Right lobe of liver (tissue), 6 donors: Measurements from ENCODE around the gene GTSF1L. TPM values are rescaled to one million over a fixed set of nuclear protein-coding genes. Genes with fewer than 3 reads are reported as not detected.

Source experiments
- ATAC-seq, 4 donors: fragments of 200-7000 bp; cut with Tn5 transposase; one replicate each; pipeline ENCODE4 v1.9.1; 2020; ENCODE audit warnings: mild to moderate bottlenecking in 4 of 4, moderate library complexity in 4 of 4
- DNase-seq, 3 donors: peaks; one replicate each; pipeline ENCODE4 v3.0.0-alpha.2; 2020
- H3K27ac ChIP-seq, 3 donors: fragments of 200-600 bp; one replicate each; pipeline ENCODE4 v1.8.0; 2022
- H3K27me3 ChIP-seq, 2 donors: fragments of 200-600 bp; one replicate each; pipeline ENCODE4 v1.8.0; 2022
- H3K36me3 ChIP-seq, 4 donors: fragments of 200-600 bp; sonication (generic) in 1 of 4; one replicate each; pipeline versions ENCODE4 v1.5.1 to v1.8.0; 2017 to 2022; ENCODE audit warnings: control low read depth in 1 of 4
- H3K4me1 ChIP-seq, 4 donors: fragments of 200-600 bp; sonication (generic) in 1 of 4; one replicate each; pipeline versions ENCODE4 v1.5.1 to v1.8.0; 2017 to 2022; ENCODE audit warnings: control low read depth in 1 of 4
- H3K4me3 ChIP-seq, 3 donors: fragments of 200-600 bp; one replicate each; pipeline ENCODE4 v1.8.0; 2022
- H3K9me3 ChIP-seq, 4 donors: fragments of 200-600 bp; sonication (generic) in 1 of 4; one replicate each; pipeline versions ENCODE4 v1.5.1 to v1.8.0; 2017 to 2022; ENCODE audit warnings: control low read depth in 1 of 4
- POLR2A ChIP-seq: fragments of 450-650 bp; IDR thresholded peaks from one replicate; pipeline ENCODE4 v1.6.1; 2017; ENCODE audit warnings: antibody characterized with exemption, mild to moderate bottlenecking
- WGBS: methylation state at CpG from one replicate; pipeline ENCODE4 v1.1.6; 2018; ENCODE audit warnings: low coverage, low lambda C conversion rate; ENCODE audit not compliant: insufficient coverage; ENCODE audit errors: missing lambda C conversion rate; 5-methylcytosine and 5-hydroxymethylcytosine counted together
- intact Hi-C, 2 donors: fragments of 100-400 bp; cut with DNase I; formaldehyde crosslinking; loops; one replicate each; pipeline versions ENCODE4 v1.11.2 to v1.14.1; 2022
- total RNA-seq, 6 experiments: library from RNA; depleted of rRNA in 2 of 6; stranded (reverse); fragments of >200 nt in 2 of 6; fragmentation: NEBNext Ultra II Directional in 3 of 6; extraction: Animal tissue kit (Norgen Biotek cat#: 25700) in 3 of 6; gene quantifications; one replicate each; pipeline versions ENCODE4 v1.1.0 to v1.2.4, GENCODE V29; 2016 to 2023
- TF ChIP-seq, protein P1 (sequence below), 4 donors: fragments of 200-600 bp in 3 of 4; fragments of 450-650 bp in 1 of 4; IDR thresholded peaks; one replicate each; pipeline versions ENCODE4 v1.5.1 to v1.8.0; 2016 to 2022; ENCODE audit warnings: antibody characterized with exemption in 4 of 4, mild to moderate bottlenecking in 2 of 4
- donor health status: DM: no; HTN: yes; CAD: no.
- donor health status: DM: no; HTN: no; CAD: no.
- donor health status: DM: no; HTN: no; CAD: no.
- donor health status: DM: no; HTN: yes; CAD: no.
- donor health status: DM: no; HTN: yes; CAD: no.

Gene GTSF1L
- total RNA-seq, 6 experiments from 2014 or later, result not detected

DNA sequence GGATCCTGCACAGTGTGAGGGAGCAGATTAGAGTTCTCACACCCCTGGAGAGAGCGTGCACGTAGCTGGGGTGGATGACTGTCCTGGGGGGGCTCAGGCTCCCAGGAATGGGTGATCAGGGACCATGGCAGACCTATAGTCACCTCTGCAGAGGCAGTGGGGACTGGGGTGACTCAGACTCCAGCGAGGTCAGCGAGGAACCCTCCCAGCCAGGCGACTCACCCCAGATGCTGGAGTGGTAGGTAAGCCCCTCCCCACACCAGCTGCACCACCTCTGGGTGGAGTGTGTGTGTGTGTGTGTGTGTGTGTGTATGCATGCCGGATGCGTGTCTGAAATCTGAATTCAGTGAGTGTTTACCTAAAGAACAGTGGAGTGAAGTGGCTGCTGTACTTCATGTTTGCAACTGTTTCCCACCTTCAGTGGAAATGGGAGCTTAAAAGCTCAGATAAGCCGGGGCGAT lies 17.4 kb upstream of the GTSF1L start:
- DNase-seq (no peak), ATAC-seq (no peak)
- intact Hi-C loops, result no loop called here
- H3K9me3 ChIP-seq, result no peaks in the 10 kb centered on the region
- WGBS, result 68% methylated on average over 4 of the region's 9 CpGs
- H3K4me3 ChIP-seq, result no peak overlapping the region
- H3K27ac ChIP-seq, result no peak overlapping the region
- peaks cover 0 to 7% (median under 1%) of the 10 kb centered on the region in 4 donors for H3K4me1 ChIP-seq
- no peaks in the 10 kb centered on the region for H3K27me3 ChIP-seq
- no peaks in the 10 kb centered on the region for H3K36me3 ChIP-seq
- TF ChIP-seq POLR2A, result no peak
- TF ChIP-seq, protein P1, sequence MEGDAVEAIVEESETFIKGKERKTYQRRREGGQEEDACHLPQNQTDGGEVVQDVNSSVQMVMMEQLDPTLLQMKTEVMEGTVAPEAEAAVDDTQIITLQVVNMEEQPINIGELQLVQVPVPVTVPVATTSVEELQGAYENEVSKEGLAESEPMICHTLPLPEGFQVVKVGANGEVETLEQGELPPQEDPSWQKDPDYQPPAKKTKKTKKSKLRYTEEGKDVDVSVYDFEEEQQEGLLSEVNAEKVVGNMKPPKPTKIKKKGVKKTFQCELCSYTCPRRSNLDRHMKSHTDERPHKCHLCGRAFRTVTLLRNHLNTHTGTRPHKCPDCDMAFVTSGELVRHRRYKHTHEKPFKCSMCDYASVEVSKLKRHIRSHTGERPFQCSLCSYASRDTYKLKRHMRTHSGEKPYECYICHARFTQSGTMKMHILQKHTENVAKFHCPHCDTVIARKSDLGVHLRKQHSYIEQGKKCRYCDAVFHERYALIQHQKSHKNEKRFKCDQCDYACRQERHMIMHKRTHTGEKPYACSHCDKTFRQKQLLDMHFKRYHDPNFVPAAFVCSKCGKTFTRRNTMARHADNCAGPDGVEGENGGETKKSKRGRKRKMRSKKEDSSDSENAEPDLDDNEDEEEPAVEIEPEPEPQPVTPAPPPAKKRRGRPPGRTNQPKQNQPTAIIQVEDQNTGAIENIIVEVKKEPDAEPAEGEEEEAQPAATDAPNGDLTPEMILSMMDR (IDR thresholded peaks at IDR 0.05), result no peak

DNA sequence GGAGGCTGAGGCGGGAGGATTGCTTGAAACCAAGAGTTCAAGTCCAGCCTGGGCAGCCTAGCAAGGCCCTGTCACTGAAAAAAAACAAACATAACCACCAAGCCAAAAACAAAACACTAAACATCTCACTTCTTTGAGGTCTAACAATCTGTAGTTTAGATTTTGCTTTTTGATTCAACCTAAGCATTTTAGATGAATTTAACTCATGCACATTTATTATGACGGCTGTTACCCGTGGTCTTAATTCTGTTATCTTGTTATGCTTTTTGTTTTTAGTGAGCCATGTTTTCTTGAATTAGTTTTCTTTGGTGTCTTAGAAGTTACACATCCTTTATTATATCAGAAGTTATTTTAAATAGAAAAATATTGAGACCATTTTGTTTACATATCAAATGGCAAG lies 13.8 kb upstream of the GTSF1L start:
- ATAC-seq (no peak), DNase-seq (no peak)
- WGBS, result 90% methylated on average over 3 of the region's 3 CpGs
- intact Hi-C loops, result no loop called here
- H3K9me3 ChIP-seq, result no peaks in the 10 kb centered on the region
- no peak for TF ChIP-seq POLR2A
- TF ChIP-seq, protein P1 (IDR thresholded peaks at IDR 0.05), result no peak
- H3K4me3 ChIP-seq, result no peak overlapping the region
- H3K36me3 ChIP-seq, result no peaks in the 10 kb centered on the region
- no peaks in the 10 kb centered on the region for H3K27me3 ChIP-seq
- H3K4me1 ChIP-seq, result peaks cover 0 to 11% (median 2%) of the 10 kb centered on the region in 4 donors
- no peak overlapping the region for H3K27ac ChIP-seq

DNA sequence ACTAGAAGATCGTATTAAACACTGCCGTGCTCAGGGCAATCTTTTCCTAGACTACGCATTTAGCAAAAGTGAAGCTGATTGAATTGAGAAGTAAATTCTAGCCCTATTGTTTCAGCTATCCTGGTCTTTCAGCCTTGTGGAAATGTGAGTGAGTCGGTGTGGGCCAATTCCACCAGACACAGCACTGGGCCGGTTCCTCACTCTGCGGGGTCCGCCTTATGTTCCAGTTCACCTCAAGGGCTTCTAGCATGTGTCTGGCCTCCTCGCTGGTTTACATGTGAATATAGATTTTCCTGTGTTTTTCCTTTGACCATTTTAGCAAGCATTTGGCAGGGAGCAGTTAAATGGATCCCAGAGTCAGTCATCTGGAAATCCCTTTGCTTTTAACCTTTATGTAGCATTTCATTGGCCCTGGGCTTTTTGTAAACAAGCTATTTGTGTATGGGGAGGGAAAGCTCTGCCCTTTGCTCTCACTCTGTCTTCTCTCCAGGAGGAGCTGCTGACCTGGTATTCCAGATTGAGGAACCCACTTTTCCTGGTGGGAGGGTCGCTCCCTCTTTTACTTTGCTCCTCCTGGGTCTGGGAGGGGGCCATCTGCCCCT lies 12.4 kb upstream of the GTSF1L start:
- Histone ChIP-seq H3K4me1 (peaks cover 0 to 11% (median 2%) of the 10 kb centered on the region in 4 donors), H3K4me3 (no peak overlapping the region), H3K27ac (peak overlapping the region in 1 of 3 donors; percentile 29), H3K27me3 (no peaks in the 10 kb centered on the region), H3K36me3 (no peaks in the 10 kb centered on the region), H3K9me3 (no peaks in the 10 kb centered on the region)
- TF ChIP-seq, protein P1 (IDR thresholded peaks at IDR 0.05), result no peak
- no peak for TF ChIP-seq POLR2A
- intact Hi-C loops, result no loop called here
- DNase-seq (no peak), ATAC-seq (peak; percentile 86 to 95 (median 91))
- WGBS, result 62% methylated on average over 6 of the region's 9 CpGs

GRCh38 chr20:43737925-43738324 lies 11.1 kb upstream of the GTSF1L start:
- no peak overlapping the region for H3K27ac ChIP-seq
- intact Hi-C loops, result no loop called here
- no peaks in the 10 kb centered on the region for H3K9me3 ChIP-seq
- peaks cover 0 to 11% (median 2%) of the 10 kb centered on the region in 4 donors for H3K4me1 ChIP-seq
- no peaks in the 10 kb centered on the region for H3K36me3 ChIP-seq
- H3K4me3 ChIP-seq, result no peak overlapping the region
- no peak for DNase-seq
- no peaks in the 10 kb centered on the region for H3K27me3 ChIP-seq
- ATAC-seq, result no peak
- no peak for TF ChIP-seq POLR2A
- TF ChIP-seq, protein P1 (IDR thresholded peaks at IDR 0.05), result no peak
- WGBS, result 40% methylated on average over 1 of the region's 7 CpGs
